Mesangial cell (primary cell): ENCODE measurements around the gene ADAD2. TPM values are rescaled to one million over a fixed set of nuclear protein-coding genes. Genes with fewer than 3 reads are reported as not detected.

Source experiments
- total RNA-seq: library from RNA; depleted of rRNA; stranded (reverse); fragments of >200 nt; gene quantifications from 2 replicates; pipeline ENCODE4 v1.2.3, GENCODE V29; 2015

The ADAD2 gene
- 0.13 TPM in 1 of 2 replicates, not detected in the other for total RNA-seq

GRCh38 chr16:84190731-84191388, at the start of gene ADAD2:
Gene ADAD2 (plus strand): TSS chr16:84191157. CDS start chr16:84191231, 74 bp downstream.

GRCh38 chr16:84144859-84145639, 45.9 kb upstream of the ADAD2 start, which contains the start of the genes DNAAF1 and HSDL1:
Gene DNAAF1 (plus strand): TSS chr16:84145308. CDS start chr16:84145441, 133 bp downstream.
Gene HSDL1 (minus strand): TSS chr16:84145177. CDS start chr16:84131321, 13,856 bp downstream.

GRCh38 chr16:84186685-84187437, 4.1 kb upstream of the ADAD2 start, which contains the start of gene TAF1C:
Gene TAF1C (minus strand): TSS chr16:84187057. CDS start chr16:84184988, 2,069 bp downstream.

GRCh38 chr16:84239909-84240308, 49.0 kb downstream of the ADAD2 start, which contains the start of gene KCNG4:
Gene KCNG4 (minus strand): TSS chr16:84240012. CDS start chr16:84237485, 2,527 bp downstream.

Other genes with a start within 250 kb of the ADAD2 start
- gene OSGIN1, start 237.9 kb upstream of the ADAD2 start, total RNA-seq, result 1.6 and 3.5 TPM in 2 replicates
- gene NECAB2, start 222.9 kb upstream of the ADAD2 start, total RNA-seq, result 1.3 TPM in 1 of 2 replicates, not detected in the other
- gene SLC38A8, start 148.4 kb upstream of the ADAD2 start, total RNA-seq, result not detected in 2 replicates
- gene MBTPS1, start 74.2 kb upstream of the ADAD2 start, total RNA-seq, result 61.9 and 85.7 TPM in 2 replicates
- gene HSDL1, start 46.0 kb upstream of the ADAD2 start, total RNA-seq, result 11.7 and 15.5 TPM in 2 replicates
- not detected in 2 replicates for gene DNAAF1, start 45.8 kb upstream of the ADAD2 start, total RNA-seq
- gene TAF1C, start 4.1 kb upstream of the ADAD2 start, total RNA-seq, result 26.7 and 31.4 TPM in 2 replicates
- not detected in 2 replicates for gene KCNG4, start 48.9 kb downstream of the ADAD2 start, total RNA-seq
- gene WFDC1, start 103.7 kb downstream of the ADAD2 start, total RNA-seq, result 0.33 and 0.63 TPM in 2 replicates
- gene ATP2C2, start 177.4 kb downstream of the ADAD2 start, total RNA-seq, result 0.63 TPM in 1 of 2 replicates, not detected in the other